Islet of Langerhans (tissue), 1 donor: ENCODE data around the gene SLC35A2.
A peak's percentile ranks its signal among the peaks of the same experiment; 100 is the strongest.

Experiments used
- FAIRE-seq: peaks from one replicate; lab custom pipeline; 2011; peaks lifted over from hg19 to GRCh38; lab: Jason Lieb, UNC

SLC35A2 gene

GRCh38 chrX:48927123-48927522, 15.7 kb upstream of the SLC35A2 start:
- FAIRE-seq: no peak

DNA sequence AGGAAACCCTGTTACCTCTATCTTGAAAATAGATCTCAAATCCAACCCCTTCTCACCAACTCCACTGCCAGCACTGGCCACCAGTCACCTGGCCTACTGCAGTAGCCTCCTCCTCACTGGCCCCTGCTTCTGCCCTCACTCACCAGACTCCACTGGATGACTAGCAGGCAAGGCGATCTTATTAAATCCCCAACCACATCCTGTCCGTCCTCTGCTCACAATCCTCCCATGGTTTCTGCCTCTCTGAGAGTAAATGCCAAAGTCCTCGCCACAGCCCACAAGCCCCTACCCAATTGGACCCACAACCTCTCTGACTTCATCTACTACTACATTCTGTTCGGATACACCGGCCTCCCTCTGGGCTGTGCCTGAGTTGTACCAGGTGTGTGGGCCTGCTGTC, 12.8 kb upstream of the SLC35A2 start:
- FAIRE-seq: no peak

GRCh38 chrX:48923771-48924170, 12.3 kb upstream of the SLC35A2 start:
- FAIRE-seq: no peak

DNA sequence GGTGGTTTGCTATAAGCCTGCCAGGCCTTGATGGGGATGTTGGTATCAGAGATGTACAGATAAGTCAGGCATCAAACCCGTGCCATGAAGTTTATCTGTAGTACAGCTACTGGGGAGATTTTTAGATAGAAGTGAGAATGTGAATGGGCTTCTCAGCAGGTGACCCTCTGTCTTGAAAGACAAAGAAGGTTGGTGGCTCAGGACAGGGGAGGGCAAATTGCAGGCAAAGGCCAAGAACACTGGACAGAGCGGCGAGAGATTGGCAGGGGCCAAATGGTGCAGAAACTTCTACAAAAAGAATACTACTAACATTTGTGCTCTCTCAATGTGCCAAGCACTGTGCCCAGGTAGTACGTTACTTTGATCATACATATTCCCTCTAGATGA, 9.3 kb upstream of the SLC35A2 start:
- FAIRE-seq: no peak

DNA sequence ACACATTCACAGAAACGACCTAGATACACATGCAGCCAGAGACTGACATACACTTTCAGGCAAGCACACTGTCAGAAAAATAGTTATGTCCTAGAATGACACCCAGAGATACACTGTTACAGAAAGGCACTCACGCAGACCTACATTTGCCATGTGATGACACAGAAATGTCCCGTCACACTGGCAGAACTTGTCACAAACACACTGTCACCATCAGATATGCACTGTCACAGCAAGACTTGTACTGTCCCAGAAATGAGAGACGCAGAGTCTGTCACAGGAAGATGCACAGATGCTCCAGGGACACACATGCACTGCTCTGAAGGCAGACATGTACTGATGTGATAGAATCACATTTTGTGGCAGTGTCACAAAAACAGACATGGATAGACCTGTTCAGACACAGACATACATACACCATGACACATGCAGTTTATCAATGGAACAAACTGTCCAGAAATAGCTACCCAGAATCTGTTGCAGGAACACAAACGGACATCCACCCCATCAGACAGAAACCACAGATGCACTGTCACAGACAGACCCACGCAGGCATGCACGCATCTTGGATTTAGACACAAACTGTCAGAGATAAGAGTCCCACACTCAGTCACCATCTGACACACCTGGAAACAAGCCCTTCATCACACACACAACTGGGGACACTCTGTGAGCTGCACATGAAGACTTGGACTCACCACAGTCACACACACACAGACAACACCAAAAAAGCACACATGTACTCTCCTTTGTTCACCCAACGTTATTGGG, 8.7 kb upstream of the SLC35A2 start:
- FAIRE-seq: no peak

DNA sequence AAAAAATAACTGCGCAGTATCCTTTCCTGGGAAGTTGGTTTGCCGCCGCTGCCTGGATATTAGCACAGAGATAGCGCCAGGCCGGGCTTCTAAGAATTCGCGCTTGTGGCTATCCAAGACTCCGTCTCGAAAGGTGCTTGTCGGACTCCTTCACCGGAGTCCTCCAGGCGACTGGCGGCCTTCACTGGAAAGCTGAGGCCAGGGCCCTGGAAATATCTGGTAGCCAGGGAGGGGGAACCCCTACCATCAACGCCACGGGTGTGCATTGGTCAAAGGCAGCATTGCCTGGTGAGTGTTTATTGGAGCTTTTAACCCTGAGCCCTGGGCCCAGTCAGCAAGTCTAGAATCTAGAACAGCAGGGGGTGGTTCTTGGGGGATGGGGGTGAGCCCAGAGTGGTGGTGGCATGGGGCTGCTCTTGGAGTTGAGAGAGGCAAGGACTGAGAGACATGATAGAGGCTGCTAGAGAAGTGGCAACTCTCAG, 8.0 kb upstream of the SLC35A2 start:
- FAIRE-seq: no peak

DNA sequence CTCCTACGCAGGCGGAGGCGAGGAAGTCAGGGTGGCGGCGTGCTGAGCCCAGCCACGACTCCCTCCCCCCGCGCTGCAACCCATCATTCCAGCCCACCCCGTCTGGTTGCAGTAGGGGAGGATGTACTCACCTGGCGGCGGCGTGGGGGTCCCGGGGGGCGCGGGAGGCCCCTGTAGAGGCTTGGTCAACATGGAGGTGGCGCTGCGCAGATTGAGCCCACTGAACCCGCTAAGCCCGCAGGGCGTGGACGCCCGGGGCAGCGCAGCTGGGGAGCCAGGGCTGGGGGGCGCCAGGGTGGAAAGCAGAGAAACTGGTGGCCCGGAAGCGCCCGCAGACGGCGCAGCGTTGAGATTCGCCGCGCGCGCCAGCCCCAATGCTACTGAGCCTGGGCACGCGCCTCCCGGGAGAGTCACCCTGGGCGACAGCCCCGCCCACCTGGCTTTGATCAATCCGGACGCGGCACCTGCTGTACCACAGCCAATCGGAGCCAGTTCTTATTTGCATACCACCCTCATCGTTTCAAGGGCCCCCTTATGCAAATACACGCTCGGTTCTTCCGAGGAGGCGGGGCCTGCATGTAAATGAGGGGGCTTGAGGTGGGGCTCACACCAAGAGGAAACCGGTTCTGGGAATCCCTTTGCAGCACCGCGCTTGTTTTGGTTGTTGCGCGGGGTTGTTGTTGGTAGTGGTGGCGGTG, 7.3 kb upstream of the SLC35A2 start, which contains the start of gene PIM2:
Gene PIM2 (minus strand): TSS at position 382 of the 698 bp plus-strand sequence. CDS start 190 bp downstream, at position 192.
- FAIRE-seq: peak; percentile 76

DNA sequence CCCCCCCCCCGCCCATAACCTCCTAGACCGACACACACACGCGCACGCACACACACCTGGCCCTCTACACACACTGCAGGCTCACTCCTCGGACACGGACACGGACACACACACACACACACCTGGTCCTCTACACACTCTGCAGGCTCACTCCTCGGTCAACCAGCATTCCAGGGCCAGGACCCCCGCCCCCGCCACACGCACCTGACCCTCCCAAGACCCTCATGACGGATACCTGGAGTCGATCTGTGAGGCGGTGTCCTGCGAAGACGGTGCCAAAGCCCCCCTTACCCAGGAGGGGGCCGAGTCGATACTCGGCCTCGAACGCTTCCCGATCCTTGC, 6.8 kb upstream of the SLC35A2 start:
- no peak for FAIRE-seq

- peak; percentile 100 for FAIRE-seq
Measured at GRCh38 chrX:48917139-48918001, 5.9 kb upstream of the SLC35A2 start.

- no peak for FAIRE-seq
Measured at GRCh38 chrX:48914593-48915493, 3.4 kb upstream of the SLC35A2 start.

DNA sequence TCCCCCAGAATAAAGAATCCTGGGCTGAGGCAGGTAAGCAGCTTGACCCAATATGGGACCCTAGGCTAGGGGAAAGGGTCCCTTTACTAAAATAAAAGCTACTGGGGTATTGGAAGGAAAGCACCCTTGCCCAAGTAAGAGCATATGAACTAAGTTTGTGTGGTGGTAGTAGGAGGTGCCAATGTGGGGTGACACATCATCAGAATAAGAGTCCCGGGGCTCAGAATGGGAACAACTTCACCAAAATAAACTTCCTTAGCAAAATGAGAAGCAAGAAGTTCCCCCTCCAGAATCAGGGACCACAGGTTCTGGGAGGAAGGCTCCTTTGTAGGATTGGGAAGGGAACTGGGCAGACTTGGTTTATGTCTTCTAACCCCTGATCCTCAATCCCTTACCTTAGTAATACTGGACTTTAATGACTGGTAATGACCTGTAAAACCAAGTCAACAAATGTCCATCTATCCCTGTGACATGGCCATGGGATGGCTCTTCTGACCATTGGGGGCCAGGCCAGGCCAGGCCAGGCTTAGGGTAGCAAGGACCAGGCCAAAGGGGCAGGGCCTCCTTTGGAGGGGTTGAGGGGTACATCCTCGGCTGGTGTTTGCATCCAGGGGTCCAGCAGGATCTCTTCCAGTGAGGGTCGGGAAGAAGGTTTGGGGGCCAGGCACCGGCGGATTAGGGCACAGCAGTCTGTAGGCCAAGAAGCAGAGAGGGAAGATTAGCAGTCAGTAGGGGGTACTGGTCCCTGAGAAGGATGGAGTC, 2.3 kb upstream of the SLC35A2 start:
- FAIRE-seq: no peak

GRCh38 chrX:48910926-48911411, 477 bp downstream of the SLC35A2 start:
- no peak for FAIRE-seq

DNA sequence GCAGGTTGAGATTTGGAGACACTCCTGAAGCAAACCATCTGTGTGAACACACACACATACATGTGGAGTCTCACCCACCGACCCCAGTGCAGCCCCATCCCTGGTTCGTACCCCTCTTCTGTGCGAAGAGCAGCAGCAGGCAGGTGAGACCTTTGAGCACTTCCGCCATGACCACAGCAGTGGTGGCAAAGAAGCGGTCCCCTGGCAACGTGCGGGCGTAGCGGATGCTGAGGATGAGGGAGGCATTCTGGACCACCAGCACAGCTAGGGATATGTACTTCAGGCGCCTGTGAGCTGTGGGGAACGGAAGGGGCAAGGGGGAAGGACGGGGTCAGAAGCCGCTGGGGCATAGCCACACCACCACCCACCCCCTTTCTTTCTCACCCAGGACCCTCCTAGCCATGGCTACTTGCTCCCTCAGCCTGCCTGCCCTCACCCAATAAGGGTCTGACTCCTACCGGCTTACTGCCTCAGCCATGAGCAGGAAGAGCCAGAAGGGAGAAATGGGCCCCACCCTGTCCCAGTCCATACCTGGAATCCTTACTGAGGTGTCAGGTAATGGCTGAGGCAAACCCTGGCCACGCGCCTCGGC, 1.6 kb downstream of the SLC35A2 start:
- FAIRE-seq: no peak

DNA sequence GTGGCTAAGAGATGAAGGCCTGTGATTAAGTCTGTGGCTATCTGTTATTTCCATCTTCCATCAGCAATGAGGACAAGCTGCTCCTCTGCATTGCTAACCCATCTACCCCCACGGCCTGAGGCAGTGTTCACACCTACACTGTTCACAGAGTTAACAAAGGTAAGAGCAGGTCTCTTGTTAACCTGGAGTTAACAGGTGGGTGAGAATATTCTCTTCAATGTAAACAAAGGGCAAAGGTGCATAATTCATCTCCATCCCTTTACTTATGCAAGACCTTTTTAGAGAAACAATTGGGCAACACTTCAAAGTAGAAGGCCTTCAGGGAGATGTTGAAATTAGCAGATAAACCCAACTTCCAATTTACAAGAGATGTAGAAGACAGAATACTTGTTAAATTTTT, 2.8 kb downstream of the SLC35A2 start:
- no peak for FAIRE-seq

- FAIRE-seq: no peak
Measured at GRCh38 chrX:48905090-48905790, 6.2 kb downstream of the SLC35A2 start.

DNA sequence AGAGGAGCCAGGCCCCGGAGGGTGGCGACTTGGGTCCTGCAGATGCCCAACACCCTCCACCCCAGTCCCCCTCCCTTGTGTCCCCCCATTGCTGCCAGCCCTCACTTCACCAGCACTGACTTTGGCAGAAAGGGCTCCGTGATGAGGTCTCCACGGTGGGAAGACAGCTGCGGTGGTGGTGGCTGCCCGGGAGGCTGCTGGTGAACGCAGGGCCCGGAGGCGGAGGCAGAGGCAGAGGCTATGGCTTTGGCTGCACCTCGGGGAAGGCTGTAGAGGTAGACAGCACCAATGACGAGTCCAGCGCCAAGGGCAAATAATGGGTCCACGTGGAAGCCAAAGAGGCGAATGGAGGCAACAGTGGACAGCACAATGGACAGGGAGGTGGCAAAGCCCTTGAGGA, 6.8 kb downstream of the SLC35A2 start:
- no peak for FAIRE-seq

GRCh38 chrX:48904180-48904579, 7.3 kb downstream of the SLC35A2 start:
- FAIRE-seq: no peak

DNA sequence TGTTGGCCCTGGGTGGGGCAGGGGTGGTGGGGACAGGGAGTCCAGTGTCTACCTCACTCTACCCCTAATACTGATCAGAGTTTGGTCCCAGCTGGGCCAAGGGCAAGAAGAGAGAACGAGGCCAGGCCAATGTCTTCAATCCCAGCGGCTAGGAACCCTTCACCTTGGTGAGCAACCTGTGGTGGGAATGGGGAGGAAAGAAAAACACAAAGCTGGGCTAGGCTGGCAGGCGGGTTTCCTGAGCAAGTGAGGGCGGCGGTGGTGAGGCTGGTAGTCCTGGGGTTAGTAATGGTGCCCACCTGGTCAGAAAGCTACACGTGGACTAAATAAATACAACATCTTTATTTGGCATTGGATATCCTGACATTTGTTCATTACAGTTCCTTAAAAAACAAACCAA, 8.2 kb downstream of the SLC35A2 start:
- FAIRE-seq: no peak

DNA sequence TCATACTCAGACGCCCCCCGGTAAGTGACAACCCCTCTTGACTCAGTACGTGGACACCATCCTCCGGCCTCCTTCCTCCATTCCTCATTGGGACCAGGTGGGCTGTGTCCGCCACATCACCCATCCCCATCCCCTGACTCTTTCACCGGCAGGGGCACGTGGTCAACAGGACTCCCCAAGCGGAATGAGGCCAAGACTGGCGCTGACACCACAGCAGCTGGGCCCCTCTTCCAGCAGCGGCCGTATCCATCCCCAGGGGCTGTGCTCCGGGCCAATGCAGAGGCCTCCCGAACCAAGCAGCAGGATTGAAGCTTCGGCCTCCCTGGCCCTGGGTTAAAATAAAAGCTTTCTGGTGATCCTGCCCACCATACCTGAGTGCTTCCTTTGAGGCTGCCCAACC, 8.7 kb downstream of the SLC35A2 start:
- FAIRE-seq: no peak

GRCh38 chrX:48902135-48902534, 9.3 kb downstream of the SLC35A2 start:
- FAIRE-seq: no peak
